Fibroblast of lung (primary cell): Measurements from ENCODE around the gene SGCA. TPM values are rescaled to one million over a fixed set of nuclear protein-coding genes. Genes with fewer than 3 reads are reported as not detected.

Experiments used
- DNase-seq, 2 donors: peaks; one replicate each; pipeline versions ENCODE4 v3.0.0 to v3.0.0-alpha.2; 2010; ENCODE audit warnings: low read depth in 2 of 2
- H2AFZ ChIP-seq: 2 replicates; pipeline ENCODE4 v1.5.1; 2012; ENCODE audit warnings: low read length, control low read depth, inconsistent platforms
- H3K27ac ChIP-seq: 2 replicates; pipeline ENCODE4 v1.5.1; 2011; ENCODE audit warnings: low read length, control low read depth; ENCODE audit not compliant: insufficient read depth
- H3K27me3 ChIP-seq: 2 replicates; pipeline ENCODE4 v1.5.1; 2011; ENCODE audit warnings: mild to moderate bottlenecking, low read length; ENCODE audit not compliant: control insufficient read depth, insufficient read depth
- H3K36me3 ChIP-seq: 2 replicates; pipeline ENCODE4 v1.5.1; 2011; ENCODE audit warnings: low read length; ENCODE audit not compliant: control insufficient read depth, insufficient read depth
- H3K4me1 ChIP-seq: 2 replicates; pipeline ENCODE4 v1.5.1; 2011; ENCODE audit warnings: low read length; ENCODE audit not compliant: control insufficient read depth, insufficient read depth; ENCODE audit errors: extremely low read depth
- H3K4me2 ChIP-seq: 2 replicates; pipeline ENCODE4 v1.5.1; 2011; ENCODE audit warnings: low read length, control low read depth; ENCODE audit not compliant: insufficient read depth; ENCODE audit errors: extremely low read depth
- H3K4me3 ChIP-seq, 4 experiments: fragments of 200-600 bp in 1 of 4; sonication (generic) in 1 of 4; replicated peaks in 1 of 4; 2 replicates each; pipeline ENCODE4 v1.5.1; 2011 to 2016; ENCODE audit warnings: low read length in 4 of 4, low read depth in 3 of 4, mild to moderate bottlenecking in 3 of 4, control low read depth in 2 of 4, inconsistent platforms in 1 of 4, mixed read lengths in 1 of 4; ENCODE audit not compliant: insufficient read depth in 1 of 4; ENCODE audit errors: control extremely low read depth in 1 of 4
- H3K79me2 ChIP-seq: 2 replicates; pipeline ENCODE4 v1.5.1; 2012; ENCODE audit warnings: mild to moderate bottlenecking, low read length, inconsistent platforms; ENCODE audit not compliant: control insufficient read depth, insufficient read depth
- H3K9ac ChIP-seq: 2 replicates; pipeline ENCODE4 v1.5.1; 2011; ENCODE audit warnings: mild to moderate bottlenecking, low read length, control low read depth; ENCODE audit not compliant: insufficient read depth
- H3K9me3 ChIP-seq: 2 replicates; pipeline ENCODE4 v1.5.1; 2012; ENCODE audit warnings: low read depth, low read length; ENCODE audit not compliant: control insufficient read depth, insufficient read depth
- H4K20me1 ChIP-seq: 2 replicates; pipeline ENCODE4 v1.5.1; 2011; ENCODE audit warnings: low read length; ENCODE audit not compliant: control insufficient read depth, insufficient read depth; ENCODE audit errors: extremely low read depth
- CTCF ChIP-seq, 2 donors: IDR thresholded peaks in 1 of 2; conservative IDR thresholded peaks in 1 of 2; 1 replicate in 1 of 2; 2 replicates in 1 of 2; pipeline ENCODE4 v1.5.1; 2011 to 2012; ENCODE audit warnings: low read length in 2 of 2, control low read depth in 1 of 2, inconsistent platforms in 1 of 2, low read depth in 1 of 2, mild to moderate bottlenecking in 1 of 2
- EZH2 ChIP-seq: IDR thresholded peaks from 2 replicates; pipeline ENCODE4 v1.5.1; 2012; ENCODE audit warnings: low read length, control low read depth, mild to moderate bottlenecking; ENCODE audit errors: missing control alignments
- polyA plus RNA-seq, 2 donors: library from polyadenylated mRNA; depleted of rRNA in 1 of 2; stranded (reverse) in 1 of 2; unstranded in 1 of 2; fragments of >200 nt; gene quantifications; 2 replicates each; pipeline ENCODE4 v1.2.1, GENCODE V29; 2011 to 2012; ENCODE audit warnings: missing spikeins in 1 of 2
- total RNA-seq: library from RNA; depleted of rRNA; stranded (reverse); fragments of >200 nt; gene quantifications from 2 replicates; pipeline ENCODE4 v1.2.1, GENCODE V29; 2014

Gene SGCA
- total and polyA plus RNA-seq, 2 donors (not counting 1 experiment from before 2014, with no cell fraction given): 1.6 to 4.3 TPM

- no peak overlapping the region for H3K4me2 ChIP-seq
- H3K4me3 ChIP-seq: no peak overlapping the region
- H3K27me3 ChIP-seq: no peaks in the 10 kb centered on the region
- H3K36me3 ChIP-seq: peaks cover 4% of the 10 kb centered on the region
- DNase-seq: peak in 1 of 2 donors; percentile 33
- no peaks in the 10 kb centered on the region for H3K9me3 ChIP-seq
- peaks cover 30% of the 10 kb centered on the region for H3K4me1 ChIP-seq
- no peak overlapping the region for H2AFZ ChIP-seq
- H4K20me1 ChIP-seq: no peaks in the 10 kb centered on the region
- H3K79me2 ChIP-seq: no peaks in the 10 kb centered on the region
- peak overlapping the region; percentile 92 for H3K27ac ChIP-seq
- TF ChIP-seq EZH2 (no peak), CTCF (conservative IDR thresholded peaks at IDR 0.05 in 1 of 2, IDR thresholded peaks at IDR 0.05 in 1 of 2; ENCODE audit: low read depth in 1 of 2, low read length in 2 of 2) (no peak)
- no peak overlapping the region for H3K9ac ChIP-seq
These were observed 11.0 kb downstream of the SGCA start for GRCh38 chr17:50176559-50177357.

GRCh38 chr17:50177476-50177875, 11.7 kb downstream of the SGCA start:
- H3K4me1 ChIP-seq: peaks cover 30% of the 10 kb centered on the region
- TF ChIP-seq CTCF (conservative IDR thresholded peaks at IDR 0.05 in 1 of 2, IDR thresholded peaks at IDR 0.05 in 1 of 2; ENCODE audit: low read depth in 1 of 2, low read length in 2 of 2) (no peak), EZH2 (no peak)
- H2AFZ ChIP-seq: no peak overlapping the region
- H3K36me3 ChIP-seq: peaks cover 4% of the 10 kb centered on the region
- H3K79me2 ChIP-seq: no peaks in the 10 kb centered on the region
- DNase-seq: no peak
- no peak overlapping the region for H3K4me3 ChIP-seq
- H3K9ac ChIP-seq: peak overlapping the region; percentile 54
- H3K4me2 ChIP-seq: no peak overlapping the region
- no peaks in the 10 kb centered on the region for H3K27me3 ChIP-seq
- no peaks in the 10 kb centered on the region for H4K20me1 ChIP-seq
- H3K9me3 ChIP-seq: no peaks in the 10 kb centered on the region
- peak overlapping the region; percentile 92 for H3K27ac ChIP-seq

- Histone ChIP-seq H3K9me3 (no peaks in the 10 kb centered on the region), H3K27me3 (no peaks in the 10 kb centered on the region), H4K20me1 (no peaks in the 10 kb centered on the region), H3K4me3 (no peak overlapping the region), H2AFZ (no peak overlapping the region), H3K9ac (peak overlapping the region; percentile 54), H3K79me2 (no peaks in the 10 kb centered on the region), H3K4me2 (peak overlapping the region; percentile 33), H3K27ac (peak overlapping the region; percentile 92), H3K4me1 (peaks cover 25% of the 10 kb centered on the region), H3K36me3 (peaks cover 4% of the 10 kb centered on the region)
- TF ChIP-seq EZH2: no peak
- peak; percentile 45 to 59 for TF ChIP-seq CTCF (conservative IDR thresholded peaks at IDR 0.05 in 1 of 2, IDR thresholded peaks at IDR 0.05 in 1 of 2; ENCODE audit: low read depth in 1 of 2, low read length in 2 of 2)
- DNase-seq: peak; percentile 97 to 99
These were observed 12.4 kb downstream of the SGCA start for GRCh38 chr17:50177983-50178834.
